Trophoblast cell (in vitro differentiated cells and primary cell): ENCODE results near the gene MIA2.

Experiments
- DNase-seq, 2 donors: peaks; one replicate each; pipeline ENCODE4 v3.0.0-alpha.2; 2016
- H2AFZ ChIP-seq: 2 replicates; pipeline ENCODE4 v1.6.1; 2013; ENCODE audit warnings: low read length, moderate library complexity, mild to moderate bottlenecking; ENCODE audit not compliant: insufficient read depth, poor library complexity
- H2AK5ac ChIP-seq: 2 replicates; pipeline ENCODE4 v1.6.1; 2013; ENCODE audit warnings: mild to moderate bottlenecking, low read length
- H2BK120ac ChIP-seq: 2 replicates; pipeline ENCODE4 v1.6.1; 2013; ENCODE audit warnings: low read length, mild to moderate bottlenecking, moderate library complexity; ENCODE audit not compliant: insufficient read depth, poor library complexity
- H2BK12ac ChIP-seq: 2 replicates; pipeline ENCODE4 v1.6.1; 2013; ENCODE audit warnings: mild to moderate bottlenecking, low read length, moderate library complexity
- H2BK5ac ChIP-seq: 2 replicates; pipeline ENCODE4 v1.6.1; 2013; ENCODE audit warnings: low read length, low read depth, moderate library complexity, mild to moderate bottlenecking; ENCODE audit not compliant: poor library complexity
- H3K14ac ChIP-seq: 2 replicates; pipeline ENCODE4 v1.6.1; 2013; ENCODE audit warnings: mild to moderate bottlenecking, low read length
- H3K18ac ChIP-seq: 2 replicates; pipeline ENCODE4 v1.6.1; 2013; ENCODE audit warnings: mild to moderate bottlenecking, low read length
- H3K23ac ChIP-seq: 2 replicates; pipeline ENCODE4 v1.6.1; 2013; ENCODE audit warnings: low read length
- H3K27ac ChIP-seq: 2 replicates; pipeline ENCODE4 v1.5.1; 2013; ENCODE audit warnings: low read depth, mild to moderate bottlenecking, inconsistent platforms, low read length, moderate library complexity
- H3K27me3 ChIP-seq: 2 replicates; pipeline ENCODE4 v1.6.1; 2013; ENCODE audit warnings: inconsistent platforms, mild to moderate bottlenecking, low read length, moderate library complexity; ENCODE audit not compliant: insufficient read depth
- H3K36me3 ChIP-seq, 2 experiments: 1 replicate in 1 of 2; 2 replicates in 1 of 2; pipeline ENCODE4 v1.6.1; 2013; ENCODE audit warnings: low read length in 2 of 2, mild to moderate bottlenecking in 2 of 2, moderate library complexity in 1 of 2; ENCODE audit not compliant: insufficient read depth in 2 of 2, control insufficient read depth in 1 of 2
- H3K4ac ChIP-seq: 2 replicates; pipeline ENCODE4 v1.6.1; 2013; ENCODE audit warnings: low read depth, mild to moderate bottlenecking, low read length, moderate library complexity
- H3K4me1 ChIP-seq, 2 experiments: 1 replicate in 1 of 2; 2 replicates in 1 of 2; pipeline ENCODE4 v1.6.1; 2013; ENCODE audit warnings: low read length in 2 of 2, mild to moderate bottlenecking in 2 of 2, moderate library complexity in 1 of 2; ENCODE audit not compliant: insufficient read depth in 2 of 2, control insufficient read depth in 1 of 2
- H3K4me2 ChIP-seq: 2 replicates; pipeline ENCODE4 v1.6.1; 2013; ENCODE audit warnings: inconsistent platforms, mild to moderate bottlenecking, low read length, moderate library complexity
- H3K4me3 ChIP-seq: 2 replicates; pipeline ENCODE4 v1.5.1; 2013; ENCODE audit warnings: mild to moderate bottlenecking, low read depth, low read length, inconsistent platforms
- H3K79me1 ChIP-seq: one replicate; pipeline ENCODE4 v1.6.1; 2013; ENCODE audit warnings: low read length
- H3K79me2 ChIP-seq: 2 replicates; pipeline ENCODE4 v1.6.1; 2013; ENCODE audit warnings: low read length, mild to moderate bottlenecking; ENCODE audit not compliant: control insufficient read depth, insufficient read depth, poor library complexity
- H3K9ac ChIP-seq: 2 replicates; pipeline ENCODE4 v1.6.1; 2013; ENCODE audit warnings: mild to moderate bottlenecking, low read length
- H3K9me3 ChIP-seq: 2 replicates; pipeline ENCODE4 v1.6.1; 2013; ENCODE audit warnings: low read depth, mild to moderate bottlenecking, control low read depth, inconsistent platforms, low read length; ENCODE audit not compliant: insufficient read depth
- H4K12ac ChIP-seq: 2 replicates; pipeline ENCODE4 v1.6.1; 2013; ENCODE audit warnings: low read depth, mild to moderate bottlenecking, low read length, moderate library complexity
- H4K8ac ChIP-seq: 2 replicates; pipeline ENCODE4 v1.6.1; 2013; ENCODE audit warnings: low read depth, mild to moderate bottlenecking, low read length, moderate library complexity
- H4K91ac ChIP-seq: one replicate; pipeline ENCODE4 v1.6.1; 2013; ENCODE audit warnings: low read depth, mild to moderate bottlenecking, low read length, moderate library complexity
- WGBS: extraction: QIAGEN DNeasy Blood & Tissue Kit; methylation state at CpG from one replicate; pipeline ENCODE4 v1.1.7; 2013; ENCODE audit warnings: missing lambda C conversion rate; ENCODE audit not compliant: insufficient read length, insufficient coverage; ENCODE audit errors: extremely low coverage; 5-methylcytosine and 5-hydroxymethylcytosine counted together

Gene MIA2

GRCh38 chr14:39393289-39393688 lies 159.6 kb downstream of the MIA2 start:
- H2AK5ac ChIP-seq = no peak overlapping the region
- peak in 1 of 2 donors; percentile 43 for DNase-seq
- H3K4me3 ChIP-seq = no peak overlapping the region
- no peak overlapping the region for H4K8ac ChIP-seq
- H2AFZ ChIP-seq = no peak overlapping the region
- H3K79me1 ChIP-seq = no peaks in the 10 kb centered on the region
- H3K27ac ChIP-seq = no peak overlapping the region
- no peaks in the 10 kb centered on the region for H3K4me1 ChIP-seq
- no CpG with 5 or more reads among the region's 1 CpG for WGBS
- H3K14ac ChIP-seq = no peak overlapping the region
- no peak overlapping the region for H2BK120ac ChIP-seq
- H3K9ac ChIP-seq = no peak overlapping the region
- H3K36me3 ChIP-seq = no peaks in the 10 kb centered on the region
- H3K18ac ChIP-seq = no peak overlapping the region
- no peak overlapping the region for H3K4ac ChIP-seq
- no peak overlapping the region for H3K23ac ChIP-seq
- H3K9me3 ChIP-seq = no peaks in the 10 kb centered on the region
- H3K27me3 ChIP-seq = no peaks in the 10 kb centered on the region
- no peak overlapping the region for H2BK12ac ChIP-seq
- no peak overlapping the region for H2BK5ac ChIP-seq
- no peaks in the 10 kb centered on the region for H3K79me2 ChIP-seq
- no peak overlapping the region for H4K91ac ChIP-seq
- no peak overlapping the region for H4K12ac ChIP-seq
- H3K4me2 ChIP-seq = no peak overlapping the region

- Histone ChIP-seq H3K4me1 (no peaks in the 10 kb centered on the region), H2BK12ac (no peak overlapping the region), H3K4me2 (no peak overlapping the region), H4K91ac (no peak overlapping the region), H3K36me3 (peaks cover 2 to 3% of the 10 kb centered on the region in 2 experiments), H3K9me3 (no peaks in the 10 kb centered on the region), H3K9ac (no peak overlapping the region), H3K14ac (no peak overlapping the region), H3K4ac (no peak overlapping the region), H2AK5ac (no peak overlapping the region), H4K8ac (no peak overlapping the region), H2AFZ (no peak overlapping the region), H3K27ac (no peak overlapping the region), H3K79me1 (no peaks in the 10 kb centered on the region), H3K27me3 (no peaks in the 10 kb centered on the region), H4K12ac (no peak overlapping the region), H2BK120ac (no peak overlapping the region), H3K18ac (no peak overlapping the region), H3K23ac (no peak overlapping the region), H3K79me2 (no peaks in the 10 kb centered on the region), H2BK5ac (no peak overlapping the region), H3K4me3 (no peak overlapping the region)
- no CpG with 5 or more reads among the region's 4 CpGs for WGBS
- no peak for DNase-seq
Measured at GRCh38 chr14:39395555-39396254, 162.0 kb downstream of the MIA2 start.

DNA sequence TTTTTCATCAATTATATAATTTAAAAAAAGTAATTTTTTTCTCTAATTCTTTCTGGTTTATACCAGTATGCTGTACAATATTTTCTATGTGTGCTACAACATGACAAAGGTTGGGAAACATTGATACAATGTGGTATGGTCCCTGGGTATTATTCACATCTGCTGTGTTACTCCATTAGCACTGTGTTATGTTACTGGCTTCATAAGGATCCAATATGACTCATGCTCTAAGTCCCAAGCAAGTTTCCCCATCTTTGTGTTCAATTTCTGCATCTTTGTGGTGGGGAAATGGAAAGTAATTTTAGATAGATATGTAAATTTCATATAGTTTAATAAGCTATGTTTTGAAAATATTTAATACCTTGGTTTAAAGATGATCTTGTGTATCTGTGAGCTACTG lies 162.7 kb downstream of the MIA2 start:
- H3K27me3 ChIP-seq = no peaks in the 10 kb centered on the region
- H4K8ac ChIP-seq = no peak overlapping the region
- H3K27ac ChIP-seq = no peak overlapping the region
- H3K18ac ChIP-seq = no peak overlapping the region
- H3K14ac ChIP-seq = no peak overlapping the region
- no peak overlapping the region for H2AK5ac ChIP-seq
- H3K4ac ChIP-seq = no peak overlapping the region
- no peak overlapping the region for H3K23ac ChIP-seq
- no peak overlapping the region for H4K12ac ChIP-seq
- no peaks in the 10 kb centered on the region for H3K9me3 ChIP-seq
- H4K91ac ChIP-seq = no peak overlapping the region
- H2BK5ac ChIP-seq = no peak overlapping the region
- no peak overlapping the region for H2BK120ac ChIP-seq
- no peak overlapping the region for H3K4me3 ChIP-seq
- no peaks in the 10 kb centered on the region for H3K79me1 ChIP-seq
- no peak overlapping the region for H3K9ac ChIP-seq
- no peak for DNase-seq
- H2BK12ac ChIP-seq = no peak overlapping the region
- no peak overlapping the region for H2AFZ ChIP-seq
- H3K79me2 ChIP-seq = no peaks in the 10 kb centered on the region
- H3K36me3 ChIP-seq = peaks cover 2 to 3% of the 10 kb centered on the region in 2 experiments
- no peak overlapping the region for H3K4me2 ChIP-seq
- no peaks in the 10 kb centered on the region for H3K4me1 ChIP-seq

DNA sequence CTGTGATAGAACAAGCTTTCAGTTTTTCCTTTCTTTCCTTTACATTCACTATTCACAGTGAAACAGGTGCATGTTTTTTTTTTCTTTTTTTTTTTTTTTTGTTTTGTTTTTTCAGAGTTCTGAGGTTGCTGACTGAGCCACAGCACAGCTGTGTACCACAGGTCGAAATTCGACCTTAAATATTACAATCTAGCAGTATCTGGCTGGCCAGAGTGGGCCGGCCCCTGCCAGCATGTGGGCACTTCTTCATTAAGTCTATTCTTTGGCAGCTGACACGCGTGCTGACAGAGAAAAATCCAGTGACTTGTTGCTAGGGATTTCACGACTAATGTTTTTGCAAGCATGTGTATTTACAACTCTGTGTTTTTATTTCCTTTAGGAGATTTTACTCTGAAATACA lies 164.7 kb downstream of the MIA2 start:
- Histone ChIP-seq H2BK12ac (no peak overlapping the region), H4K12ac (no peak overlapping the region), H3K9ac (no peak overlapping the region), H3K27ac (no peak overlapping the region), H3K14ac (no peak overlapping the region), H2AK5ac (no peak overlapping the region), H3K27me3 (no peaks in the 10 kb centered on the region), H3K36me3 (peaks cover 2 to 4% of the 10 kb centered on the region in 2 experiments), H3K4me1 (no peaks in the 10 kb centered on the region), H3K79me2 (no peaks in the 10 kb centered on the region), H3K4me3 (no peak overlapping the region), H3K79me1 (no peaks in the 10 kb centered on the region), H2BK120ac (no peak overlapping the region), H2AFZ (no peak overlapping the region), H2BK5ac (no peak overlapping the region), H3K9me3 (no peaks in the 10 kb centered on the region), H3K4ac (no peak overlapping the region), H4K8ac (no peak overlapping the region), H3K4me2 (no peak overlapping the region), H3K18ac (no peak overlapping the region), H4K91ac (no peak overlapping the region), H3K23ac (no peak overlapping the region)
- no peak for DNase-seq
- WGBS = no CpG with 5 or more reads among the region's 6 CpGs
